GM15510 (cell line): ENCODE data around the gene PAFAH1B1.

ENCODE experiments used
- POLR2A ChIP-seq: IDR thresholded peaks from 3 replicates; pipeline ENCODE4 v1.6.1; 2011; ENCODE audit warnings: borderline replicate concordance; ENCODE audit not compliant: insufficient read length; ENCODE audit errors: extremely low read depth

Gene PAFAH1B1

DNA sequence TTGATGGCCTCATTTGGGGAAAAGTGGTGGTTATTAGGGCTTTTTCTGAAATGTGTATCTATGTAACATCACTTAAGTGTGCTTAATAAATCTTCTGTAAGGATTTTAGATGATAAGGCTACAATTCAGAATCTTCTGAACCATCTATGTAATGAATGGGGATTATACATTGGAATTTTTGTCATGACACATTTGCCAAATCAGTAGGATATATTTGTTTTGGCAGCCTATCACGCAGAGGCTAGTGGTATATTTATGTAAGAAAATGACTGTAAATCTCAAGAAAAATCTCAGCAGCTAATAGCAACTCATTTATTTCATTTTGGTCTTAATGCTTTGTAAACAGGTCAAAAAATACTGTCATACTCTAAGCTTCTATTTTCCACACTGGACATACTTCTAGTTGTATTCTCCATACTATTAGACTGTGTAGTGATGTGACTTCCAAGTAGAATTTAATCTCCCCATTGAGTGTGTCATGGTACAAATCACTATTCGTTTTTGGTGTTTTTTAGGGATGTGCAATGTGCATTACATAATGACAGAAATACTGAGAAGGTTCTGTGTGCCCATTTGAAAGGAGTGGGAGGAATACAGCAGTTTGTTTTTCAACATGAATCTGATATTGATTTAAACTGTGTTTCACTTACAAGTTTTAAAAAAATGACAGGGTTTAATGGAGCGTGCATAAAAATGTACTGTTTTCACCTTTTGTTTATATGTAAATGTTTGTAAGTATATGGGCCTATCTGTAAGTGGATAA is 88.9 kb downstream of the PAFAH1B1 start:
- TF ChIP-seq POLR2A = no peak

DNA sequence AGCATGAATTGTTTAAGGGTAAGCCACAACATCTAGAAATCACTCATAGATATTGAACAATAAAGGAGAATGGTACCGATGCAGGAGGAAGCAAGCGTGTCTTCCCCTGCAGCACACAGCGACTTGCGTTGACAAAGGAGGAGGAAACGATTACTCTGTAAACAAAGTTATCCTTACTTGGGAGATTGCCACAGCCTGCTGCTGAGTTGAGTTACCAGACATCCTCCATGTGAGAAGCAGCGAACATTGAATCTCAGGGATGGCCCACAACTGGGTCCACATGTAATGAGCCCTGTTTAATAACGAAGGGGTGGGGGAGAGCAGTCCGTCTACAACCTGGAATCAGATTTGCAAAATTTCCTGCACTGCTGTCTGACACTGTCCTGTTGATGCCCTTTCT is 90.5 kb downstream of the PAFAH1B1 start:
- no peak for TF ChIP-seq POLR2A

DNA sequence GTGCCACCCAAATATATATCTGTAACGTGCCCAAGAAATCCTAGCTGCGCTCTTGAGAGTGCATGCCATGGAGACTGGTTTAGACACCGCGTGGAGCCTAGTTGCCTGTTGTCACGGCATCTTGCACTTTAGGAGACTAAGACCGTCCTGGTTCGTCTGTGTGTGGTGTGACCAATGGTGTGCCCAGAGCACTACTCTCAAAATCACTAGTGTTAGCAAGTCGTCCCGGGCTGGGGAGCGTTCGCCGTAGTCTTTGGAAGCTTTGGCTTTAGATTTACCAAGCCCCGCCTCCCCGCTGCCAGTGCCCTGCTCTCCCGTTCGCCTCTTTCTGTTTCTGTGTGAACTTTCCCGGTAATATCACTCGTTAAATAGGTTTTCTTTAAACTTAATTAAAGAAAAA is 91.1 kb downstream of the PAFAH1B1 start:
- no peak for TF ChIP-seq POLR2A

DNA sequence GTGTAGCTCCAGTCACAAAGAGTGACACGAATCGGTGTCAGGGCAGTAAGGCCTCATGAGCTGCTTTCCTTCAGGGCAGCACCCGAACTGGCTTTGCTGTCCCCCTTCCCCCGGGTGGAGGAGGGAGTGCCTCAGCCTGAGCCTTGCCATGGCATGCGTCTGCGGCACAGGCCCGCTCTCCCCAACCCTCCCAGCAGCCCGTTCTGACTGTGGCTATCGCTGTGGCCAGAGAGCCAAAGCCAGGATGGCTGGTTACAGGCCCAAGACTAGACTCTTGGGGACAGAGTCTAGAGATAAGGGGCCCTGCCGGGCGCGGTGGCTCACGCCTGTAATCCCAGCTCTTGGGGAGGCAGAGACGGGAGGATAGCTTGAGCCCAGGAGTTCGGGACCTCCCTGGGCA is 92.2 kb downstream of the PAFAH1B1 start:
- TF ChIP-seq POLR2A = no peak

DNA sequence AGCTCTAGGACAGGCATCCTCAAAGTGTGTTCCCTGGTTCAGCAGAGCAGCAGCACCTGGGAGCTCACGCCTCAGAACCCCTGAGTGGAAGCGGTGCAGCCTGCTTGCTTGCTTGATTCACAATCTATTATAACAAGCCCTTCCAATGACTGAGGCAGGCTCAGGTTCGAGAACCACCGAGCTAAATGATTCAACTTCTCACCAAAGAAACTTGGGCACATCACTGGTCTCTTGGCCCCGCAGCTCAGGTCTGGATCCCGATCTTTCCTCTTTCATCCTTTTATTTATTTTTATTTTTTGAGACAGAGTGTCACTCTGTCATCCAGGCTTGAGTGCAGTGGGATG is 93.6 kb downstream of the PAFAH1B1 start:
- no peak for TF ChIP-seq POLR2A

DNA sequence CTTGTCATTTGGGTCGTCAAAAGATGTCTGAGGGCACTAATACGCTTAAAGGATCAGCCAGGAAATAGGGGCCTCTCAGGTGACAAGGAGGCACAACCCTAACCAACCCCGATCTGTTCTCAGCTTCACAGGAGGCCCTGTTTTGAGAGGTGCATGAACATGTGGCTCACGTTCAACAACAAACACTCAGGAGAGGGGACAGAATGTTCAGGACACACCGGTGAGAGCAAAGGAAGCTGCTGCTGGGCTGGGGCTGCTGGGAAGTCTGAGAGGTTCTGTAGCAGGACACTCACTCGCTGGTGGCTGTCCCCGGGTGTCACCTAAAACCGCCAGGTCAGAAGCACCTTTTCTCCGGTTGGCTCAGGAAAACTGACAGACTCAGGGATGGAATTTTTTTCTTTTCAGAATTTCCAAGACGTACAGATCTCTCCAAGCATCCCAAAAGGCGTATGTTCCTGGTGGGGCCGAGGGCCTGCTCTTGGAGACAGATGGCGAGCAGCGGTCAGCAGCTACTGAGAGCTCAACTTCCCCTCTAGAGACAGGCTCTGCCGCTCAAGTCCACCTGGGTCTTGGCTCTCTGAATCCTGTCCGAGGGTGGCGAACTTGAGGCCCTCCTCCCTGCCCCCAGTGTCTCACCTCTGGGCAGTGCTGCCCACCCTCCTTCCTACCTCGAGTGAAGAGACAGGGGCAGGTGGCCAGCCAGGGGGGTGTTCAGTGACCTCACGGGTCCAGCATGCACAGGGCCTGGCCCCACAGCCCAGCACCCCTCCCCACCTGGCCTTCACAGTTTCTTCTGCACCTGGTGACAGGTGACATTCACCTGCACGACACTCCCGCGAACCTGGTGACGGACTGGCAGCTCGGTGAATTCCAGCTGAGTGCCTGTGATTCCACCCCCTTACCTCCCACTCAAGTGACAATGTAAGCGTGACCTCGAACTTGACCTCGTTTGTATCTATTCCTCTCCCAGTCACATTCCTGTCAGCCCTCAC is 95.2 kb downstream of the PAFAH1B1 start:
- TF ChIP-seq POLR2A = peak; percentile 6

DNA sequence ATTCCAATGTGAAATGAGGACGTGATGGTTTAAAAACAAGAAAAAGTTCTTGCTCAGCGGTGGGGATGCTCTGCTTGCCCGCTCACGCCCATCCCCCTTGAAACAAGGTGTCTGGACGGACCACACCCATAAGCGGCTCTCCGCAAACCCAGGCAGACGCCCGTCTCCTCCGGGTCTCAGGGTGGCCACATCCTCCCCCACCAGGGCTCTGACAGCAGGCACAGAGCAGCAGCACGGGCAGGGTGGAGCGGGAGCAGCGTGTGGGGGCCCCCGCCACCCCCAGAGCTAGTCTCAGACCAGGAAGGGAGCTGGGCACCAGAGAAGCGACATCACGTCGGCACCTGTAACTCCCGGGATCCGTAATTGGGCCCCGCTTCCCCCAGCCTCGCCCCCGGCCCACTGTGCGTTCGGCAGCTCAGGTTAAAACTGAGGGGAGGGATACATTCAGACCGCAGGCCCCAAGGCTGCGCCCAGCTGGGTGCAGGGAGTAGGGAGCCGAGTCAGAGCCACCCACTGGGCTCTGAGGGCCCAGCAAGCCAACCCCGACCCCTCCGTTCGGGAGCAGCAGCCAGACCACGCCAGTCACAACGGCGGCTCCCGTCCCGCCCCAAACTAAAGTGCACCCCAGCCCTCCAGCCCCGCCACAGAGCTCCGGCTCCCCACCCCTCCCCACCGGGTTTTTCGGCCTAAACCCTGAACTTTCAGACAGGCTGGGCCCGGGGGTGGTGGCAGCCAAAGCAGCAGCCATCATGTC is 96.1 kb downstream of the PAFAH1B1 start:
- TF ChIP-seq POLR2A = no peak

DNA sequence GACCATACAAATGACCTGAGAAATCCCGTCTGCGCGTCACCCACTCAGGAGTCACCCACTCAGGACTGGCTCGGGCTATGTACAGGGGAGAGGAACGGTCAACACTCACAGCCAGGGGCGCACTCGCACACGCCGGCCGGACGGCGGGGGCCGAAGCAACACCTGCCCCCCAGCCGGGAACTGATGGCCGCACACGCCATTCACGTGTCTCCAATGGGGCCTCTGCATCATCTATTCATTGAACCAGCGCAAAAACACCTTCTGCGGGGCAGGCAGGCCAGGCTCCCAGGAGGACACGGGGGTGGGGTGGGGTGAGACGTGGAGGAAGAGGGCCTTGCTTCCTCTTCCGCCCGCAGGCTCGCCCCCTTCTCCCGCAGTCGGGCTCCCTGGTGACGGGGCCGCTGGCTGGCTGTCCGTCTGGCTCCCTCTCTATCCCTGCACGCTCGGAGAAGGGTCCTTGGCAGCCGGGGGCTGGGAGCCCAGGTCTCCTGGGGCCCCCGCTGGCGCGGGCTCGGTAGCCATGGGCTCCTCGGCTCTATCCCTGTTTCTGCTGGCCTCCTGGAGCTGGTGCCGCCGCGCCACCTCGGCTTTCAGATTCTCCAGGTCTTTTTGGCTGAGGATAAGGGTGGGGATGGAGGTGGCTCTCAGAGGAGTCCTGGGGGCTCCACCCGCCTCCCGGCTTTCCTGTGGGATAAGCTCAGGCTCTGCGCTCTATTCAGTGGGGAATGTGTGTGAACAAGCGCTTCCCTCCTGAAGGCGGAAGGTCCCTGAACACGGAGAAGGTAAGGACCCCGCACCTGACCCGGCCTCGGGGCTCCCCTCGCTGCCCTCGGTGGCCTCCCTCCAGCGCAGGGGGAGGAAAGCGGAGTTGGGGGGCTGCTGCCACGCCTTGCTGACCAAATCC is 97.0 kb downstream of the PAFAH1B1 start:
- TF ChIP-seq POLR2A = no peak

DNA sequence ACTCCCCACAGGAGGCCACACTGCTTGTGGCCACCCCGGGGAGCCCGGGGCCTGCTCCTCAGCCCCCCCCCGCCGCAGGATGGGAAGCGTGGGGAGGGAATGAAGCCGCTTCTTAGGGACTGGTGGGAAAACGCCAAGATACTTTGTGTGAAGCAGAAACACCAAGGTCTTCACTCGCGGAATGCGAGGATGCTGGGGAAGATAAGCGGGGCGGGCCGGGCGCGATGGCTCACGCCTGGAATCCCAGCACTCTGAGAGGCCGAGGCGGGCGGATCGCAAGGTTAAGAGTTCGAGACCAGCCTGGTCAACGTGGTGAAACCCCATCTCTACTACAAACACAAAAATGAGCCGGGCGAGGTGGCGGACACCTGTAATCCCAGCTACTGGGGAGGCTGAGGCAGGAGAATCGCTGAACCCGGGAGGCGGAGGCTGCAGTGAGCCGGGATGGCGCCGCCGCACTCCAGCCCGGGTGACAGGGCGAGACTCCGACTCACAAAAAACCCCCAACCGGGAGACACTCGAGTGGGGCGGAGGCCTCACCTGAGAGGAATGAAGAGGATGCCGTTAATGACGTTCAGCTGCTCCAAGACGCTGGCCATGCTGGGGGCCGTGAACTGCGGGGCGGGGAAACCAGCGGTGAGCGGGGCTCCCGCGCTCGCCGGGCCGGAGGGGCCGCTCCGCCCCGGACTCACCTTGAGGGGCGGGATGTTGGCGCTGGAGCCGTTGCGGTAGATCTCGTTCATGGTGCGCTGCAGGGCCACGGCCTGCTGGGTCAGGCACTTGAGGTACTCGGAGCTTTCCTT is 97.8 kb downstream of the PAFAH1B1 start:
- TF ChIP-seq POLR2A = no peak

DNA sequence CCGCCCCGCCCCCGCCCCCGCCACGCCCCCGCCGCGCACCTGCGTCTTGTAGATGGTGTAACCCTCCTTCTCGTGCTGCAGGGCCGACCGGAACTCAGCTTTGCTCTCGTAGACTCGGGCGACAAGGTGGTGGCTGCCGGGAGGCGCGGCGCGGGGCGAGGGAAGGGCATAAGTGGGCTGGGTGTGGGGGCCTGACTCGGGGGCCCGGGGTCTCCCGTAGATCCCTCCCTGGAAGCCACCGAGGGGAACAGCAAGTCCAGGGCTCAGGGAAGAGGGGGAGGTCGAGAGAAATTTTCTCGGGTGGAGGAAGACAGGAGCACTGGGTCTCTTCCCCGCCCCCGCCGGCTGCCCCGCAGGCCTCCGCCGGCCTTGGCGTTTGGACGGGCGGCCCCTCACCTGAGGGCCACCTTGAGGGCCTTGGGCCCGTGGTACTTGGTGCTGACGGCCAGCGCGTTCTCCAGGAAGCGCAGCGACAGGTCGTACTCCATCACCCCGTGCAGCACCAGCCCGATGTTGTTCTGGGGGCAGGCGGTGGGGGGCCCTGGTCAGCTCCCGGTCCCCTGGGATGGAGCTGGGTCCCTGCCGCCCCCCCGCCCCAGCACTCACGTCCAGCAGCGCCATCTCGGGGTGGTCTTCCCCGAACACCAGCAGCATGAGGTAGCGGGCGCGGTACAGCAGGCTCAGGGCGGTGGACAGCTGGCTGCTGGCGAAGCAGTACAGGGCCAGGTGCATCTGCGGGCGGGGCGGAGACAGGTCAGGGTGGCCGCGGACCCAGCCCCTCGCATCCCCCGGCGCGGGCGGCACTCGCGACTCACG is 98.7 kb downstream of the PAFAH1B1 start:
- no peak for TF ChIP-seq POLR2A

DNA sequence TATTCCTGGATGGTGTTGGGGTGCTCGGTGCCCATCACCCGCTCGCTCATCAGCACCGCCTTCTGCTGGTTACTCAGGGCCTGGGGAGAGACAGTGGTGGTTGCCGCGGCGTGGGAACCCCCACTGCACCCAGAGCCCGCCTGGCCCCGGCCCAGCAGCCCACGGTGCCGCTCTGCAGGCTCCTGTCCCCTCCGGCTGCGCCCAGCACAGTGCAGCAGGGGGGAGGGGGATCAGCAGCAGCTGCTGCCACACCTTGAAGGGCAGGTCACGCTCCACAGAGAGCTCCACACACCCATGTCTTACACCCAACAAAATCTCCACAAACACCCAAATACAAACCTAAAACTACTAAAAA is 99.3 kb downstream of the PAFAH1B1 start:
- TF ChIP-seq POLR2A = no peak

DNA sequence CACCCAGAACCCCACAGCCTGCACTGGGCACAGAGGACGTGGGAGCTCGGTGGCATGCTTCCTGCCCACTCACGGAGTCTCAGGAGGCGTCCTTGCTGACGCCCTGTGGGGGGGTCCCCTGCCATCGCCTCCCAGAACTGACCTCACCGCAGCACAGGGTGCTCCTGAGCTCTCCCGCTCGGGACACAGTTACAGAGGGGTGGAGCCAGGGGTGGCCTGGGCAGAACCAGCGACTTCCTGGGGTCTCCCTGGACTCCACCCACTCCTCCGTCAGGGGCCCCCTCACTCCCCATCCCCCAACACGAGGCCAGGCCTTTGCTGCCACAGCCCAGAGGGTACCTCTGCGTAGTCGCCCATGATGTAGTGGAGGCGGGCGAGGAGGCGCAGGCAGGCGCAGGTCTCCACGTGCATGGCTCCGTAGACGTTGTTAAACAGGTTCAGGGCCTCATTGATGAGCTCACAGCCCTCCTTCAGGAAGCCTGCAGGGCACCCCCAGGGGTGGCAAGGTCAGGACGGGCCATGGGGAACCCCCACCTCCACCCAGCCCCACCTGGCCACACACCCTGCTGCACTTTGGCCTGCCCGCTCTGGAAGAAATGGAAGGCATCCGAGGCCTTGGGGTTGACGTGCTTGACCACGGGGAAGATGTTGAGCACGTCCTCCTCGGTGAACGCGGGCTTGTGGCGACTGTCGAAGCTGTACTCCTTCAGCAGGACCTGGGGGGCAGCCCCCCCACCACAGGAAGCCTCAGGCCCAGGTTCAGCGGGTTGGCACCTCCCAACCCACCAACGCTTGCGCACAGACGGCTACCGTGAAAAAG is 100.3 kb downstream of the PAFAH1B1 start:
- no peak for TF ChIP-seq POLR2A
